Rectal smooth muscle tissue (tissue), 1 donor: ENCODE data around the gene FADS6.

ENCODE experiments used
- H3K27ac ChIP-seq: one replicate; pipeline ENCODE4 v1.7.0; 2013; ENCODE audit warnings: low read depth, low read length, inconsistent platforms
- H3K27me3 ChIP-seq: one replicate; pipeline ENCODE4 v1.7.0; 2013; ENCODE audit warnings: low read length; ENCODE audit not compliant: control insufficient read depth, insufficient read depth
- H3K36me3 ChIP-seq: one replicate; pipeline ENCODE4 v1.7.0; 2013; ENCODE audit warnings: low read length; ENCODE audit not compliant: control insufficient read depth, insufficient read depth
- H3K4me1 ChIP-seq: one replicate; pipeline ENCODE4 v1.7.0; 2013; ENCODE audit warnings: low read length; ENCODE audit not compliant: control insufficient read depth, insufficient read depth
- H3K4me3 ChIP-seq: one replicate; pipeline ENCODE4 v1.7.0; 2013; ENCODE audit warnings: low read length
- H3K9ac ChIP-seq: one replicate; pipeline ENCODE4 v1.7.0; 2013; ENCODE audit warnings: low read length

The FADS6 gene, protein sequence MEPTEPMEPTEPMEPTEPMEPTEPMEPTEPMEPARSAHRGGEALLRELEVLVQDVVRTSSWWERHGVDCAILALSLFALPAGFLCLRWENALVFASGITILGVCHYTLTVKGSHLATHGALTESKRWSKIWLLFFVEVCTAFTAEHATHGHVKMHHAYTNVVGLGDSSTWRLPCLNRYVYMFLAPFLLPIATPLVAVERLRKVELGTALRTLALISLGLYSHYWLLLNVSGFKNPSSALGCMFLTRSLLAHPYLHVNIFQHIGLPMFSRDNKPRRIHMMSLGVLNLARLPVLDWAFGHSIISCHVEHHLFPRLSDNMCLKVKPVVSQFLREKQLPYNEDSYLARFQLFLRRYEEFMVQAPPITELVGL

DNA sequence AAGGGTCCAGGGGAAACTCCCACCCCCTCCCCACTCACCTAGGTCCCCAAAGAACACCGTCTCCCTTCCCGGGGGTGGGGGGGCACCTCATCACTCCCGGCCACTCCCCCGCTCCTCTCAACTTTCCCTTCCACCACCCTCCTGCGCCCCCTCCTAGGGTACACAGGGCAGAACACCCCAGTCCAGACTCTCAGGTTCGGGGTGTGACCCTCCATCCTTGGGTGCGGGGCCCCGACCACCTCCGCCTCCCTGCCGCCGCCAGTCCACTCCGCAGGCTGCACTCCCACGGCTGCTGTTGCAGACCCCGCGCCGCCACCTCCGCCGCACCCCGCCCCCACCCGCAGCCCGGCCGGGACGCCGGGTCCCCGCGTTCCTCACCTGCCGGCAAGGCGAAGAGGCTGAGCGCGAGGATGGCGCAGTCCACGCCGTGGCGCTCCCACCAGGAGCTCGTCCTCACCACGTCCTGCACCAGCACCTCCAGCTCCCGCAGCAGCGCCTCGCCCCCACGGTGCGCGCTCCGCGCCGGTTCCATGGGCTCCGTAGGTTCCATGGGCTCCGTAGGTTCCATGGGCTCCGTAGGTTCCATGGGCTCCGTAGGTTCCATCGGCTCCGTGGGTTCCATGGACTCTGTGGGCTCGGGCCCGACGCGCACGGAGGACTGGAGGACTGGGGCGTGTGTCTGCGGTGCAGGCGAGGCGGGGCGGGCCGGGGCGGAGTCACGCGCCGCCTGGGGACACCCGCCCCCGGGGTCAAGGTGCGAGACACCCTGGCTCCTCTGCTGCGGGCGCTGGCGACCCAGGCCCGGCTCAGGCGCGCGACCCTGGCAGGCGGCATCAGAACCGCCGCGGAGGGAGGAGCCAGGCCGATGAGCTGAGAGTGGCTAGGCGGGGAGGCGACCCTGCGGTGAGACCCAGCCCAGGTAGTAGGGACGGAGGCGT is at the start of gene FADS6:
FADS6 (minus strand) TSS at position 660 of the 938 bp plus-strand sequence; CDS start at position 622, 38 bp downstream.
- Histone ChIP-seq H3K4me1 (no peaks in the 10 kb centered on the region), H3K27ac (no peak within 1 kb of the TSS), H3K36me3 (no peaks in the 10 kb centered on the region), H3K27me3 (peaks cover 23% of the 10 kb centered on the region), H3K9ac (no peak within 1 kb of the TSS), H3K4me3 (peak within 1 kb of the TSS; percentile 24)

DNA sequence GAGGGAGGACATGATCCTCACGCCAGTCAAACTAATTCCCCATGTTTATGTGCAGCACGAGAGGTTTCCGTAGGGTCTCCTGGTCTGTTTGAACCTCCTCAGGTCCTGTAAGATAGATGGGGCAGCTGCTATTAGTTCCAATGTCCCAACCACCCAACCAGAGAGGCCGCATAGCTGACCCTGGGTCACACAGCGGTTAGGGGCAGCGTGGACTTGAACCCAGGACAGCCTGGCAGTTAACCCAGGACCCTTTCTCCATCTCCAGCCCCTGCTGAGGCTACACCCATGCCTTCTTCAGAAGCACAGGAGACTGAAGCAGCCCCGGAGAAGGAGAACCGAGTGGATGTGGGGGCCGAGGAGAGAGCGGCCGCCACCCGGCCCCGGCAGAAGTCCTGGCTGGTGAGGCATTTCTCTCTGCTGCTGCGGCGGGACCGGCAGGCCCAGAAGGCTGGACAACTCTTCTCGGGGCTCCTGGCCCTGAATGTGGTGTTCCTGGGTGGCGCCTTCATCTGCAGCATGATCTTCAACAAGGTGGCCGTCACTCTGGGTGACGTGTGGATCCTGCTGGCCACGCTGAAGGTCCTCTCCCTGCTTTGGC is 47.8 kb upstream of the FADS6 start:
- H3K9ac ChIP-seq: no peak overlapping the region
- H3K27me3 ChIP-seq: peaks cover 21% of the 10 kb centered on the region
- no peaks in the 10 kb centered on the region for H3K36me3 ChIP-seq
- no peak overlapping the region for H3K27ac ChIP-seq
- H3K4me3 ChIP-seq: no peak overlapping the region
- no peaks in the 10 kb centered on the region for H3K4me1 ChIP-seq

DNA sequence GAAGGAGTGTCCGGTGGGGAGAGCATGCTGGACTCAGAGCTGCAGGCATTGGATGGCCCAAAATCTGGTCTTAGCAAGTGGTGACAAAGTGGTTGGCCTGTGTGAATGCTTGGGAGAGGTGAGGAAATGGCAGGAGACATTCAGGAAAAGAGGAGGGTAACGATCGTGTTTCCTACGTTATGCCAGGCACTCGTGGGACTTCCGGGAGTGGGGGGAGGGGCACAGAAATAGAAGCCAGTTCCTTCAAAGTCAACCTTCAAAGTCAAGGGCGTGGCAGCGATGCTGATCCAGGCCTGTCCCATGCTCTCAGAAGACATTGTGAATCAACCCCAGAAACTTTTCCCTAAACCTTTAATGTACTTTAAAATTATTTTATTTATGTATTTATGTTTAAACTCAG is 46.1 kb upstream of the FADS6 start:
- no peaks in the 10 kb centered on the region for H3K36me3 ChIP-seq
- no peaks in the 10 kb centered on the region for H3K4me1 ChIP-seq
- H3K27me3 ChIP-seq: peaks cover 30% of the 10 kb centered on the region

DNA sequence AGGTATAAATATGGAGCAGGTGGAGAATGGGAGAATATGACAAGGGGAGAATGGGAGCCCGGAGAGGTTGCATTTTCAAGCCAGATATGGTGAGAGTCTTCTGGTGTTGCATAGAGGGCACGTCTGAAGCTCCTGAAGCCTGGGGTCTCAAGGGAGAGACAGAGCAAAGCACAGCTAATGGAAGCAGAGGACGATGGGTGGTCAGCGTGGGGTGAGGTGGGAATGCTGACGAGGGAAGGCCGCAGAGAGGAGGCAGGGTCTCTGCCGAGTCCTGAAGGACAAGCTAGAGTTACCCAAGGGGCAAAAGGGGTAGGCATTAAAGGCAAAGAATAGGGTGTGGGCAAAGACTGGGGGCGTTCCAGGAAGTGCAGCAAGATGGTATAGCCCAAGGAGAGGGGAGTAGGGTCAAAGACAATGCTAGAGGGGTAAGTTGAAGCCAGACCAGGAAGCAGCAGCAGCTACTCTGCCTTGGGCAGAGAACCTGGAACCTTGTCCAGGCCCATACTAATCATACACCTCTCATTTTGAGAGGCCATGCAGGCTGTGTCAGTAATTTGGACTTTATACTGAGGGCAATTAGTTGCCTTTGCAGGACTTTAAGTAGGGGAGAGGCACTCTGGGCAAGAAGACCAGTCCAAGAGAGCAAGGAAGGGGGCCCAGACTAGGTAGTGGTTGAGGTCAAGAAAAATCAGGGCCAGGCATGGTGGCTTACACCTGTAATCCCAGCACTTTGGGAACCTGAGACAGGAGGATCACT is 44.9 kb upstream of the FADS6 start:
- Histone ChIP-seq H3K4me1 (no peaks in the 10 kb centered on the region), H3K27ac (no peak overlapping the region), H3K9ac (no peak overlapping the region), H3K4me3 (no peak overlapping the region), H3K27me3 (peaks cover 31% of the 10 kb centered on the region), H3K36me3 (no peaks in the 10 kb centered on the region)

More for the DNA sequence above, 46.1 kb upstream of the FADS6 start:
- no peak overlapping the region for H3K9ac ChIP-seq
- H3K27ac ChIP-seq: no peak overlapping the region
- no peak overlapping the region for H3K4me3 ChIP-seq

DNA sequence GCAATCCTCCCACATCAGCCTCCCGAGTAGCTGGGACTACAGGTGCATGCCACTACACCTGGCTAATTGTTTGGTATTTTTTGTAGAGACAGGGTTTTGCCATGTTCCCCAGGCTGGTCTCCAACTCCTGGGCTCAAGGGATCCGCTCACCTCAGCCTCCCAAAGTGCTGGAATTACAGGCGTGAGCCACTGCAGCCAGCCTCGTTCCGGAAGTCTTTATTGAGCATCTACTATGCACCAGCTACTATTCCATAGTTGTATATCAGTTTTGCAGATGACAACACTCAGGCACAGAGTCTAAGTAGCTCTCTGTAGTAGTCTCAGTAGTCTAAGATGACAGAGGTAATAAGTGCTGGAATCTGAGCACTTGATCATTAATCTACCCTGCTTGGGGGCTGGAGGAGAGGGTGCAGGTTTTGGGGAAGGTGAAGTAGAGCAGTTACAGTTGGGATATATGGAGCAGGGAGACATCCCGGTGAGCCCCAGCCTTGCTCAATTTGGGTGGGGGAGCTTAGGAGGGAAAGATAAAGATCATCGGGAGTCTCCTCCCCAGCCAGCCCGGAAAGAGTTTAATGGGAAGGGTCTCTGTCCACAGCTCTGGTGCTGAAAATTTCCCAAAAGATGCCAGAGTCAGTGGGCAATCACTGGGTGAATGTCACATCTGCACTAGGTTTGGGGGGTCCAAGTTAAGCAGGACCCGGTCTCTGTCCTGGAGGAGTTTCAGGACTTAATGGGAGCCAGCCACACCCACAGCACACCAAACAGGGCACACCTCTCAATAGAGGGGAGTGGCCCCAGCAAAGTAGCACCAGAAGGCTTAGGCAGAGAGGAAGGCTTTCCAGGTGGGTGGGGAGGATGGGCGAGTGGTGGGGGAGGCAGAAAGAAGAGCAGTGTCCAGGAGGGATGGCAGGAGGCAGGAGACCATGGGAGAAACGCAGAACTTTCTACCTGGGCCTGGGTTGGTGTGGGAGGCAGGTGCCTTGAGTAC is 43.9 kb upstream of the FADS6 start:
- Histone ChIP-seq H3K27me3 (peaks cover 34% of the 10 kb centered on the region), H3K27ac (no peak overlapping the region), H3K4me1 (no peaks in the 10 kb centered on the region), H3K4me3 (no peak overlapping the region), H3K9ac (no peak overlapping the region), H3K36me3 (no peaks in the 10 kb centered on the region)

DNA sequence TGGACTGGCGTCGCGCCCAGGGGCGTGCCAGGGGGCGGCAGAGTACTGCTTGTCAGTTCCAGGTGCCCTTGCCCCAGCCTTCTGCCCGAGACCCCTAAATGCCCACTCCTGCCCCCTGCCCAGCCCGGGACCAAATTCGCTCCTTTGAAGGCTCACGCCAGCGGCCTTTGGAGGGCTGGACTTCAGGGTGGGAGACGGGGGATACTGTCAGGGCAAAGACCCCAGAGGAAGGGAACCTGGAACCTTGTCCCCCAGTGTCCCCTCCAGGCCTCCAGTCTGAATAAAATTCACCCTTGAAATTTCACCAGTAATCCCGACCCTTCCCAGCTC is 43.0 kb upstream of the FADS6 start:
- Histone ChIP-seq H3K9ac (no peak overlapping the region), H3K36me3 (no peaks in the 10 kb centered on the region), H3K27me3 (peaks cover 34% of the 10 kb centered on the region), H3K4me1 (no peaks in the 10 kb centered on the region), H3K4me3 (no peak overlapping the region), H3K27ac (no peak overlapping the region)

DNA sequence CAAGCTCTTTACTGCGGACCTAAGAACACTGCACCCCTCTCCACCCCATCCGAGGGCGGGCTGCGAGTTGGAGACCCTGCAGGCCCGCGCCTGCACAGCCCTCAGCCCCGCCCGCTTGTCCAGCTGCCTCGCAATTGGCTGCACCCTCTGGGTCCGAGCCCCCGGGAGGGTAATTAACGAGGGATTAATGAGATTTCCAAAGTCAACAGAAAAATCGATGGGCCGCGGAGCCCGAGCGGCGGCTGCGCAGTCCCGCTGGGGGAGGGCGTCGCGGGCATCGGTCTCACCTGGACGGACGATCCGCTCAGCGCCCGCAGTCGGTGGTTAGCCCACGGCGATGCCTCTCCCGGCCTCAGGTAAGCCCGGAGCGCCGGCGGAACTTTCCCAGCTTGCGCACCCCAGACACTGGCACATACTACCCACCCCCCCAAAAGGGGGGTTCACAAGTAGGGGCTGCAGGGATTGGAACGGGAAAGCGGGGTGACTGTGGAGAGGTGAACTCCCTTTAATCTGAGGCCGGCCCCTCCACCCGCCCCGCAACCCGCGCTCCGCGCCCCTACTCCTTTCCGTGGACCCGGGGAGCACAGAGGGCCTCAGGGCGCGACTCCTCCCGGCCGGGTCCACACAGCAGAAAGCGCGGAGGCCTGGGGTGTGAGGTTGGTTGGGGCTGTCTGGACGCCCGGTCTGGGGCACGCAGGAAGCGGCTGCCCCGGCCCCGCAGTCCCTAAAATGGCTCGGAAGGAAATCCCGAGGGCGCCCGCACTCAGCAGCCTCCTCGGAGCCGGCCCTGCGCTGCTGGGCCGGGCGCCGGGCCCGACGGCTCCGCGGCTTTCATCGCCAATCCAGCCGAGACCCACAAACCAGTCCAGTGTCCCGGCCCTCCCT is 42.4 kb upstream of the FADS6 start, which contains the start of gene OTOP3:
OTOP3 (plus strand) TSS at position 314 of the 885 bp plus-strand sequence; CDS start at position 338, 24 bp downstream.
- Histone ChIP-seq H3K9ac (no peak within 1 kb of the TSS), H3K27ac (no peak within 1 kb of the TSS), H3K4me3 (no peak within 1 kb of the TSS), H3K36me3 (no peaks in the 10 kb centered on the region), H3K27me3 (peaks cover 36% of the 10 kb centered on the region), H3K4me1 (no peaks in the 10 kb centered on the region)

DNA sequence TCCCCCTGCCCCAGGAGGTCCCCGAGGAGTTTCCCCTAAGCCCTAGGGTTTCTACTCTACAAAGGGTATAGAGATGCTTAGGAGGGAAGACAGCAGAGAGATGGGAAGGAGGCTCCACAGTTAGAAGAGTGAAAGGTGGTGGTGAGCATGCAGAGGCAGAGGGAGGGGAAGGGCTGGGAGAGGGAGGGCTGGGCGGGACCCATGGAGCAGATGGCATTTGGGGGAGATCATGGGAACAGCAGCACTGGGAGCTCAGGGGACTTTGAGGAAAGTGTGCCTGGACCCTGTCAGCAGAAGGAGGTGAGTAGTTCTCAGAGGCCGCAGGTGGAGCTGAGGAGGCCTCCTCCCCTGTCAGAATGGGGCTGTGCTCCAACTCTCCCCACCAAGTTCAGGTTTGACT is 41.6 kb upstream of the FADS6 start:
- H3K4me1 ChIP-seq: no peaks in the 10 kb centered on the region
- H3K9ac ChIP-seq: no peak overlapping the region
- no peak overlapping the region for H3K27ac ChIP-seq
- H3K36me3 ChIP-seq: no peaks in the 10 kb centered on the region
- no peak overlapping the region for H3K4me3 ChIP-seq
- peaks cover 36% of the 10 kb centered on the region for H3K27me3 ChIP-seq

DNA sequence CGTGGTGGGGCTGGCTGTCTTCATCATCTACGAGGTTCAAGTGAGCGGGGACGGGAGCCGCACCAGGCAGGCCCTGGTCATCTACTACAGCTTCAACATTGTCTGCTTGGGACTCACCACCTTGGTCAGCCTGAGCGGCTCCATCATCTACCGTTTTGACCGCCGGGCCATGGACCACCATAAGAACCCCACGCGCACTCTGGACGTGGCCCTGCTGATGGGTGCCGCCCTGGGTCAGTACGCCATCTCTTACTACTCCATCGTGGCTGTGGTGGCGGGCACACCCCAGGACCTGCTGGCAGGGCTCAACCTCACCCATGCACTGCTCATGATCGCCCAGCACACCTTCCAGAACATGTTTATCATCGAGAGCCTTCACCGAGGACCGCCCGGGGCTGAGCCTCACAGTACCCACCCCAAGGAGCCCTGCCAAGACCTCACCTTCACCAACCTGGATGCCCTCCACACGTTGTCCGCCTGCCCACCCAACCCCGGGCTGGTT is 37.2 kb upstream of the FADS6 start:
- H3K4me1 ChIP-seq: no peaks in the 10 kb centered on the region
- H3K9ac ChIP-seq: no peak overlapping the region
- peaks cover 21% of the 10 kb centered on the region for H3K27me3 ChIP-seq
- H3K4me3 ChIP-seq: no peak overlapping the region
- H3K27ac ChIP-seq: no peak overlapping the region
- H3K36me3 ChIP-seq: no peaks in the 10 kb centered on the region

DNA sequence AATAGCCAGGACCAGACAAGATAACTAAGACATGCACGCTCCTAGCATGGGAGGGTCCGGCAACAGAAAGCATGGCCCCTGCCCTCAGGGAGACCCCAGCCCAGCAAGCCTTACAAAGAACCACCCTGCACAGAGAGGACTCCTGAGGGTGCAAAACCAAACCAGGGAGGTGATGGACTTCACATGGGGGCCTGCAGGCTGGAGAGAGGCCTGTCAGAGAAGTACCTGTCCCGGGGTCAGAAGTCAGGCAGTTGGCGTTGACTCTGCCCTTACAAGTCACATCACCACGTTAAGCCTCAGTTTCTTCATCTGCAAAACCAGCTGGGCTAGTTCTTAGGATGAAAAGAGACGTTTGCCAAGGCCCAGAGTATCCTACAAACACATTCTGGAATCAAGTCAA is 35.4 kb upstream of the FADS6 start:
- Histone ChIP-seq H3K27me3 (peaks cover 35% of the 10 kb centered on the region), H3K36me3 (no peaks in the 10 kb centered on the region), H3K9ac (no peak overlapping the region), H3K27ac (no peak overlapping the region), H3K4me1 (no peaks in the 10 kb centered on the region), H3K4me3 (no peak overlapping the region)
